Lower lobe of right lung (tissue), 2 donors: ENCODE data around the gene MRTFA. TPM values are rescaled to one million over a fixed set of nuclear protein-coding genes. Genes with fewer than 3 reads are reported as not detected.

ENCODE experiments used
- ATAC-seq, 2 donors: fragments of 200-7000 bp; cut with Tn5 transposase; one replicate each; pipeline ENCODE4 v1.9.1; 2020 to 2022; ENCODE audit warnings: mild to moderate bottlenecking in 2 of 2, moderate library complexity in 2 of 2
- DNase-seq: peaks from one replicate; pipeline ENCODE4 v3.0.0-alpha.2; 2020
- H3K27ac ChIP-seq: fragments of 200-600 bp; one replicate; pipeline ENCODE4 v1.8.0; 2022
- H3K27me3 ChIP-seq: fragments of 200-600 bp; one replicate; pipeline ENCODE4 v1.8.0; 2022; ENCODE audit warnings: low read depth
- H3K36me3 ChIP-seq: fragments of 200-600 bp; one replicate; pipeline ENCODE4 v1.8.0; 2022; ENCODE audit warnings: mild to moderate bottlenecking
- H3K4me1 ChIP-seq: fragments of 200-600 bp; one replicate; pipeline ENCODE4 v1.8.0; 2022
- H3K4me3 ChIP-seq: fragments of 200-600 bp; one replicate; pipeline ENCODE4 v1.8.0; 2022; ENCODE audit warnings: mild to moderate bottlenecking
- H3K9me3 ChIP-seq: fragments of 200-600 bp; one replicate; pipeline ENCODE4 v1.8.0; 2022
- CTCF ChIP-seq: fragments of 200-600 bp; IDR thresholded peaks from one replicate; pipeline ENCODE4 v1.8.0; 2022; ENCODE audit warnings: antibody characterized with exemption, mild to moderate bottlenecking
- intact Hi-C: fragments of 100-400 bp; cut with DNase I; formaldehyde crosslinking; loops from one replicate; pipeline ENCODE4 v1.11.0; 2022
- total RNA-seq: library from RNA; stranded (reverse); fragmentation: NEBNext Ultra II Directional; extraction: Animal tissue kit (Norgen Biotek cat#: 25700); gene quantifications from one replicate; pipeline ENCODE4 v1.2.1, GENCODE V29; 2021
- donor health status: DM: no; HTN: yes; CAD: no; lungs with severe emphysema.

MRTFA gene
- total RNA-seq, 1 donor from 2014 or later = 54.2 TPM

- H3K4me3 ChIP-seq = no peak overlapping the region
- no peaks in the 10 kb centered on the region for H3K27me3 ChIP-seq
- peaks cover 16% of the 10 kb centered on the region for H3K4me1 ChIP-seq
- ATAC-seq = no peak
- peaks cover 100% of the 10 kb centered on the region for H3K36me3 ChIP-seq
- TF ChIP-seq CTCF = no peak
- DNase-seq = no peak
- H3K27ac ChIP-seq = no peak overlapping the region
- no peaks in the 10 kb centered on the region for H3K9me3 ChIP-seq
- intact Hi-C loops = no loop called here
Observed at GRCh38 chr22:40421082-40421350, 215.5 kb downstream of the MRTFA start.

- TF ChIP-seq CTCF = no peak
- ATAC-seq = no peak
- Histone ChIP-seq H3K4me1 (peaks cover 18% of the 10 kb centered on the region), H3K27me3 (no peaks in the 10 kb centered on the region), H3K36me3 (peaks cover 95% of the 10 kb centered on the region), H3K4me3 (no peak overlapping the region), H3K9me3 (no peaks in the 10 kb centered on the region), H3K27ac (no peak overlapping the region)
- intact Hi-C loops = no loop called here
- DNase-seq = no peak
Observed at GRCh38 chr22:40420341-40421081, 216.0 kb downstream of the MRTFA start.

GRCh38 chr22:40419718-40420117 is 216.8 kb downstream of the MRTFA start:
- no peak for TF ChIP-seq CTCF
- intact Hi-C loops = no loop called here
- H3K4me1 ChIP-seq = peaks cover 26% of the 10 kb centered on the region
- H3K27ac ChIP-seq = no peak overlapping the region
- DNase-seq = no peak
- peaks cover 87% of the 10 kb centered on the region for H3K36me3 ChIP-seq
- no peak overlapping the region for H3K4me3 ChIP-seq
- no peaks in the 10 kb centered on the region for H3K9me3 ChIP-seq
- H3K27me3 ChIP-seq = no peaks in the 10 kb centered on the region
- no peak for ATAC-seq

- ATAC-seq (no peak), DNase-seq (no peak)
- TF ChIP-seq CTCF = no peak
- intact Hi-C loops = no loop called here
- Histone ChIP-seq H3K27me3 (no peaks in the 10 kb centered on the region), H3K9me3 (no peaks in the 10 kb centered on the region), H3K4me1 (peaks cover 26% of the 10 kb centered on the region), H3K4me3 (no peak overlapping the region), H3K36me3 (peaks cover 76% of the 10 kb centered on the region), H3K27ac (no peak overlapping the region)
Observed at GRCh38 chr22:40418366-40419201, 217.9 kb downstream of the MRTFA start.

- H3K27me3 ChIP-seq = no peaks in the 10 kb centered on the region
- ATAC-seq = no peak
- intact Hi-C loops = no loop called here
- no peak for TF ChIP-seq CTCF
- peaks cover 21% of the 10 kb centered on the region for H3K4me1 ChIP-seq
- no peak overlapping the region for H3K27ac ChIP-seq
- DNase-seq = no peak
- H3K36me3 ChIP-seq = peaks cover 69% of the 10 kb centered on the region
- H3K4me3 ChIP-seq = no peak overlapping the region
- no peaks in the 10 kb centered on the region for H3K9me3 ChIP-seq
Observed at GRCh38 chr22:40417881-40418280, 218.6 kb downstream of the MRTFA start.
